HCT116 (cell line): ENCODE results near the gene NAGK. TPM values are rescaled to one million over a fixed set of nuclear protein-coding genes. Genes with fewer than 3 reads are reported as not detected.

Experiments
- ATAC-seq: fragments of 200-7000 bp; cut with Tn5 transposase; 2 replicates; pipeline ENCODE4 v1.9.1; 2020; ENCODE audit warnings: mild to moderate bottlenecking, moderate library complexity
- BruUV-seq: library from RNA; stranded (reverse); fragments of 400-500 nt; replicated peaks from 2 replicates; lab custom pipeline; 2021; lab: Mats Ljungman, UMichigan
- CTCF ChIA-PET: fragments of 300-600 bp; sonication (Branson Sonifier 250); formaldehyde crosslinking; loops from one replicate; lab custom pipeline; 2021; ENCODE audit warnings: antibody characterized with exemption; lab: Charles Lee
- POLR2A ChIA-PET: fragments of 300-600, 350-600 bp; sonication (Branson Sonifier 250); formaldehyde crosslinking; loops from one replicate; lab custom pipeline; 2021; ENCODE audit warnings: antibody characterized with exemption; lab: Charles Lee
- RAD21 ChIA-PET, 2 experiments: fragments of 300-600 bp; sonication (Branson Sonifier 250); formaldehyde crosslinking; loops; one replicate each; lab custom pipeline; 2023; ENCODE audit warnings: low total read pairs in 2 of 2; ENCODE audit not compliant: uncharacterized antibody in 2 of 2, unreplicated experiment in 2 of 2, low non-redundant PET in 1 of 2; lab: Charles Lee
- DNase-seq: peaks from one replicate; pipeline ENCODE4 v3.0.0-alpha.2; 2010; ENCODE audit warnings: low read depth, low spot score
- H2AFZ ChIP-seq: fragments of 200-600 bp; shearing (Covaris generic), sonication (generic); 2 replicates; pipeline ENCODE4 v1.6.1; 2017; ENCODE audit warnings: low read depth, mixed run types, mixed read lengths, antibody characterized with exemption, low read length; ENCODE audit not compliant: poor library complexity, severe bottlenecking
- H3K27ac ChIP-seq: 2 replicates; pipeline ENCODE4 v1.5.1; 2012; ENCODE audit warnings: low read depth, low read length
- H3K27me3 ChIP-seq: fragments of 200-600 bp; sonication (generic); 2 replicates; pipeline ENCODE4 v1.6.1; 2016; ENCODE audit warnings: mixed run types, low read length, mixed read lengths; ENCODE audit not compliant: insufficient read depth
- H3K36me3 ChIP-seq, 2 experiments: fragments of 200-500 bp in 1 of 2; fragments of 200-600 bp in 1 of 2; sonication (Bioruptor generic) in 1 of 2; sonication (generic) in 1 of 2; 2 replicates each; pipeline versions ENCODE4 v1.5.1 to v1.6.1; 2014 to 2016; ENCODE audit warnings: low read length in 2 of 2, inconsistent platforms in 1 of 2, mixed read lengths in 1 of 2, mixed run types in 1 of 2; ENCODE audit not compliant: insufficient read depth in 2 of 2, control insufficient read depth in 1 of 2
- H3K4me1 ChIP-seq, 2 experiments: fragments of 200-600 bp in 1 of 2; sonication (generic) in 1 of 2; 2 replicates each; pipeline versions ENCODE4 v1.5.1 to v1.6.1; 2012 to 2017; ENCODE audit warnings: low read length in 2 of 2, inconsistent platforms in 1 of 2, mild to moderate bottlenecking in 1 of 2, mixed read lengths in 1 of 2, mixed run types in 1 of 2, moderate library complexity in 1 of 2; ENCODE audit not compliant: insufficient read depth in 2 of 2, control insufficient read depth in 1 of 2
- H3K4me2 ChIP-seq: fragments of 200-600 bp; sonication (generic); 2 replicates; pipeline ENCODE4 v1.6.1; 2017; ENCODE audit warnings: mixed run types, low read length, mixed read lengths
- H3K4me3 ChIP-seq, 2 experiments: fragments of 200-600 bp in 1 of 2; sonication (generic) in 1 of 2; replicated peaks in 1 of 2; 2 replicates each; pipeline ENCODE4 v1.5.1; 2011 to 2016; ENCODE audit warnings: low read length in 2 of 2, control low read depth in 1 of 2, low read depth in 1 of 2, mild to moderate bottlenecking in 1 of 2, mixed read lengths in 1 of 2, mixed run types in 1 of 2
- H3K79me2 ChIP-seq: fragments of 200-600 bp; sonication (generic); 2 replicates; pipeline ENCODE4 v1.6.1; 2017; ENCODE audit warnings: mild to moderate bottlenecking, mixed run types, low read length, moderate library complexity, mixed read lengths; ENCODE audit not compliant: insufficient read depth
- H3K9ac ChIP-seq: fragments of 200-600 bp; sonication (generic); 2 replicates; pipeline ENCODE4 v1.6.1; 2016; ENCODE audit warnings: low read length, mixed read lengths
- H3K9me2 ChIP-seq: fragments of 200-600 bp; sonication (generic), shearing (Covaris generic); 2 replicates; pipeline ENCODE4 v1.6.1; 2017; ENCODE audit warnings: mixed run types, mild to moderate bottlenecking, moderate library complexity; ENCODE audit not compliant: insufficient read depth
- H3K9me3 ChIP-seq, 2 experiments: fragments of 200-500 bp in 1 of 2; fragments of 200-600 bp in 1 of 2; sonication (Bioruptor generic) in 1 of 2; sonication (generic) in 1 of 2; 2 replicates each; pipeline ENCODE4 v1.6.1; 2014 to 2017; ENCODE audit warnings: low read length in 2 of 2, mixed read lengths in 2 of 2, inconsistent platforms in 1 of 2, low read depth in 1 of 2, mild to moderate bottlenecking in 1 of 2, mixed run types in 1 of 2, moderate library complexity in 1 of 2; ENCODE audit not compliant: control insufficient read depth in 1 of 2, insufficient read depth in 1 of 2
- H4K20me1 ChIP-seq: fragments of 200-600 bp; sonication (generic), shearing (Covaris generic); 2 replicates; pipeline ENCODE4 v1.6.1; 2017; ENCODE audit warnings: mixed run types, mild to moderate bottlenecking, moderate library complexity; ENCODE audit not compliant: insufficient read depth
- ATF3 ChIP-seq: IDR thresholded peaks from 2 replicates; pipeline ENCODE4 v1.6.1; 2012
- CBX3 ChIP-seq: IDR thresholded peaks from 2 replicates; pipeline ENCODE4 v1.6.1; 2012; ENCODE audit warnings: low read depth
- CEBPB ChIP-seq: IDR thresholded peaks from 2 replicates; pipeline ENCODE4 v1.6.1; 2012; ENCODE audit warnings: low read depth
- CTCF ChIP-seq, 3 experiments: fragments of 200-600 bp in 1 of 3; sonication (generic) in 1 of 3; IDR thresholded peaks in 2 of 3; conservative IDR thresholded peaks in 1 of 3; 2 replicates each; pipeline ENCODE4 v1.5.1; 2012 to 2017; ENCODE audit warnings: low read depth in 2 of 3, low read length in 2 of 3, antibody characterized with exemption in 1 of 3, borderline replicate concordance in 1 of 3, control low read depth in 1 of 3, mild to moderate bottlenecking in 1 of 3, mixed read lengths in 1 of 3, mixed run types in 1 of 3, moderate library complexity in 1 of 3; ENCODE audit not compliant: insufficient read depth in 1 of 3
- EGR1 ChIP-seq: IDR thresholded peaks from 2 replicates; pipeline ENCODE4 v1.6.1; 2012; ENCODE audit warnings: low read depth
- ELF1 ChIP-seq: IDR thresholded peaks from 2 replicates; pipeline ENCODE4 v1.6.1; 2012; ENCODE audit warnings: low read depth, borderline replicate concordance
- EZH2 ChIP-seq: fragments of 200-600 bp; sonication (generic); IDR thresholded peaks from 2 replicates; pipeline ENCODE4 v1.6.1; 2017; ENCODE audit warnings: antibody characterized with exemption, mixed run types
- EZH2phosphoT487 ChIP-seq: fragments of 200-600 bp; IDR thresholded peaks from 2 replicates; pipeline ENCODE4 v1.6.1; 2018; ENCODE audit warnings: antibody characterized with exemption, borderline replicate concordance
- JUND ChIP-seq: IDR thresholded peaks from 2 replicates; pipeline ENCODE4 v1.6.1; 2012
- POLR2A ChIP-seq: IDR thresholded peaks from 2 replicates; pipeline ENCODE4 v1.7.0; 2011; ENCODE audit warnings: borderline replicate concordance; ENCODE audit not compliant: insufficient read depth, insufficient read length; ENCODE audit errors: extremely low read depth
- RAD21 ChIP-seq: IDR thresholded peaks from 2 replicates; pipeline ENCODE4 v1.6.1; 2012; ENCODE audit warnings: low read depth, mild to moderate bottlenecking
- SIN3A ChIP-seq: IDR thresholded peaks from 2 replicates; pipeline ENCODE4 v1.6.1; 2012; ENCODE audit warnings: low read depth
- SP1 ChIP-seq: IDR thresholded peaks from 2 replicates; pipeline ENCODE4 v1.6.1; 2012; ENCODE audit warnings: low read depth
- SRF ChIP-seq: IDR thresholded peaks from 2 replicates; pipeline ENCODE4 v1.6.1; 2012; ENCODE audit warnings: low read depth
- YY1 ChIP-seq: IDR thresholded peaks from 2 replicates; pipeline ENCODE4 v1.6.1; 2011; ENCODE audit warnings: low read length, low read depth, moderate library complexity, mild to moderate bottlenecking; ENCODE audit not compliant: insufficient replicate concordance; ENCODE audit errors: extremely low read depth
- ZBTB33 ChIP-seq: IDR thresholded peaks from 2 replicates; pipeline ENCODE4 v1.6.1; 2011; ENCODE audit warnings: mild to moderate bottlenecking, low read length, moderate library complexity; ENCODE audit not compliant: insufficient replicate concordance; ENCODE audit errors: extremely low read depth
- ZFX ChIP-seq: fragments of 450-650 bp; IDR thresholded peaks from 2 replicates; pipeline ENCODE4 v1.6.1; 2017
- ZNF274 ChIP-seq: fragments of 200-500 bp; sonication (Bioruptor generic); IDR thresholded peaks from 2 replicates; pipeline ENCODE4 v1.6.1; 2014; ENCODE audit warnings: mild to moderate bottlenecking, low read depth, low read length, inconsistent platforms
- intact Hi-C: fragments of 100-400 bp; cut with micrococcal nuclease; formaldehyde crosslinking; loops from 2 replicates; pipeline ENCODE4 v1.10.0; 2022
- total RNA-seq: library from RNA; stranded (reverse); gene quantifications from one replicate; pipeline ENCODE4 v1.2.1, GENCODE V29; 2021; ENCODE audit not compliant: unreplicated experiment
- TF ChIP-seq, protein P1 (sequence below): IDR thresholded peaks from 2 replicates; pipeline ENCODE4 v1.6.1; 2012

NAGK gene
- total RNA-seq, 1 experiment from 2014 or later: 36.8 TPM

DNA sequence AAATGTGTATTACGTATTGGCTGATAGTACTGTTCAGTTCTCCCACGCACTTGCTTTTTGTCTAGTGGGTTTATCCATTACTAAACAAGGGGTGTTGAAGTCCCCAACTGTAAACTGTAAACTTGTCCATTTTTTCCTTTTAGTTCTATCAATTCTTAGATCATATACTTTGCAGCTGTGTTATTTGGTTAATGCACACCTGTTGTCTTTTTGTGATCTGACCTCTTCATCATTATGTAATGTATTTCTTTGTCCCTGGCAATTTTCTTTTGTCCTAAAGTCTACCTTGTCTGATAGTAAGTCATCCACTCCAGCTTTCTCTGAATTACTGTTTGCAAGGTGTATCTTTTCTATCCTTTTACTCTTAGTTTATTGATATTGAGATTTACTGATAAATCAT, 39.6 kb downstream of the NAGK start (continued):
- TF ChIP-seq SRF: no peak
- TF ChIP-seq, protein P1, sequence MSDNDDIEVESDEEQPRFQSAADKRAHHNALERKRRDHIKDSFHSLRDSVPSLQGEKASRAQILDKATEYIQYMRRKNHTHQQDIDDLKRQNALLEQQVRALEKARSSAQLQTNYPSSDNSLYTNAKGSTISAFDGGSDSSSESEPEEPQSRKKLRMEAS: no peak
- TF ChIP-seq RAD21: no peak
- TF ChIP-seq POLR2A: no peak
- TF ChIP-seq SP1: no peak

- Histone ChIP-seq H3K4me3 (no peak overlapping the region), H3K9me3 (no peaks in the 10 kb centered on the region), H3K4me2 (no peak overlapping the region), H3K9me2 (no peaks in the 10 kb centered on the region), H3K9ac (no peak overlapping the region), H3K27me3 (no peaks in the 10 kb centered on the region), H4K20me1 (no peaks in the 10 kb centered on the region), H2AFZ (no peak overlapping the region), H3K36me3 (no peaks in the 10 kb centered on the region), H3K79me2 (no peaks in the 10 kb centered on the region), H3K27ac (no peak overlapping the region), H3K4me1 (no peaks in the 10 kb centered on the region)
- RAD21 ChIA-PET: no interaction called here
- intact Hi-C loops: no loop called here
- no peak for ATAC-seq
- TF ChIP-seq JUND (no peak), POLR2A (no peak), RAD21 (no peak), ATF3 (no peak), CTCF (IDR thresholded peaks at IDR 0.05 in 2 of 3, conservative IDR thresholded peaks at IDR 0.05 in 1 of 3; ENCODE audit: borderline replicate concordance in 1 of 3, insufficient read depth in 1 of 3, low read depth in 2 of 3, low read length in 2 of 3) (no peak), EGR1 (no peak), SRF (no peak), CBX3 (no peak), SP1 (no peak), ZBTB33 (no peak), ZFX (no peak), SIN3A (no peak), ELF1 (no peak), ZNF274 (no peak), EZH2phosphoT487 (no peak), EZH2 (no peak), YY1 (no peak), CEBPB (no peak)
- TF ChIP-seq, protein P1: no peak
- no peak for DNase-seq
- POLR2A ChIA-PET: interaction anchor here (1.3 kb wide), 1 partner anchor 13 kb away, joined by 4 read pairs; no protein-coding TSS in a partner anchor
- BruUV-seq: no TSS peak
- CTCF ChIA-PET: interaction anchor here (1.6 kb wide), 1 partner anchor 14 kb away, joined by 6 read pairs; no protein-coding TSS in a partner anchor
These were observed 45.4 kb downstream of the NAGK start for GRCh38 chr2:71113843-71114242.
